HepG2 (cell line): ENCODE results near the gene ELP5. TPM values are rescaled to one million over a fixed set of nuclear protein-coding genes. Genes with fewer than 3 reads are reported as not detected.

Source experiments
- BRCA1 ChIP-seq: sonication (generic); formaldehyde crosslinking; IDR thresholded peaks from 2 replicates; pipeline ENCODE4 v1.4.0; 2020; ENCODE audit warnings: missing genetic modification reagents
- HMG20A ChIP-seq: IDR thresholded peaks from 2 replicates; pipeline ENCODE4 v1.6.1; 2016; ENCODE audit warnings: borderline replicate concordance
- MEIS2 ChIP-seq: sonication (generic); formaldehyde crosslinking; IDR thresholded peaks from 2 replicates; pipeline ENCODE4 v1.9.0; 2021; ENCODE audit warnings: mild to moderate bottlenecking, missing genetic modification reagents
- NR0B2 ChIP-seq: sonication (generic); formaldehyde crosslinking; IDR thresholded peaks from 2 replicates; pipeline ENCODE4 v1.4.0; 2020; ENCODE audit warnings: mild to moderate bottlenecking, missing genetic modification reagents
- SP4 ChIP-seq: sonication (generic); formaldehyde crosslinking; IDR thresholded peaks from 2 replicates; pipeline ENCODE4 v1.8.1; 2023; ENCODE audit warnings: mild to moderate bottlenecking, missing genetic modification reagents
- TAF1 ChIP-seq: sonication (generic); formaldehyde crosslinking; IDR thresholded peaks from 2 replicates; pipeline ENCODE4 v1.4.0; 2020; ENCODE audit warnings: missing genetic modification reagents
- ZNF510 ChIP-seq: sonication (generic); formaldehyde crosslinking; IDR thresholded peaks from 2 replicates; pipeline ENCODE4 v1.4.0; 2020; ENCODE audit warnings: low read depth, mild to moderate bottlenecking, missing genetic modification reagents
- ZNF616 ChIP-seq: sonication (generic); formaldehyde crosslinking; IDR thresholded peaks from 2 replicates; pipeline ENCODE4 v1.5.0; 2020; ENCODE audit warnings: low read depth, mild to moderate bottlenecking, missing genetic modification reagents
- ZNF644 ChIP-seq: IDR thresholded peaks from 2 replicates; pipeline ENCODE4 v1.6.1; 2016; ENCODE audit warnings: low read depth
- ZSCAN29 ChIP-seq: sonication (generic); formaldehyde crosslinking; conservative IDR thresholded peaks from 2 replicates; pipeline ENCODE4 v1.4.0; 2020; ENCODE audit warnings: mild to moderate bottlenecking, missing genetic modification reagents
- polyA plus RNA-seq, 8 experiments: library from polyadenylated mRNA; depleted of rRNA in 3 of 8; stranded (reverse) in 7 of 8; unstranded in 1 of 8; fragments of >200 nt; fragmentation: Illumina TruSeq in 4 of 8; extraction: Trizol in 4 of 8; gene quantifications; 2 replicates each; pipeline versions ENCODE4 v1.2.1 to v1.2.3, GENCODE V29; 2011 to 2016; ENCODE audit warnings: low read depth in 4 of 8, missing spikeins in 1 of 8, mixed read lengths in 1 of 8; ENCODE audit not compliant: insufficient read depth in 1 of 8
- total RNA-seq, 5 experiments: library from RNA; depleted of rRNA; stranded (reverse); fragments of >200 nt; fragmentation: Illumina TruSeq; extraction: Trizol; gene quantifications; 2 replicates each; pipeline ENCODE4 v1.2.3, GENCODE V29; 2016; ENCODE audit warnings: low read depth in 1 of 5
- TF ChIP-seq, protein P1 (sequence below): sonication (generic); formaldehyde crosslinking; IDR thresholded peaks from 2 replicates; pipeline ENCODE4 v1.5.0; 2020; ENCODE audit warnings: mild to moderate bottlenecking, missing genetic modification reagents, borderline replicate concordance
- TF ChIP-seq, protein P2 (sequence below): sonication (generic); formaldehyde crosslinking; IDR thresholded peaks from 2 replicates; pipeline ENCODE4 v1.4.0; 2020; ENCODE audit warnings: mild to moderate bottlenecking, missing genetic modification reagents

Gene ELP5
- total and polyA plus RNA-seq, 2 of the 13 experiments (the other 11 are each of a cell fraction or from before 2014, with no cell fraction given): 67.6 to 69.8 TPM

GRCh38 chr17:7250695-7251627, 1.1 kb upstream of the ELP5 start (continued):
- TF ChIP-seq NR0B2 (CRISPR knock-in tag): no peak
- TF ChIP-seq SP4 (CRISPR knock-in tag): 0 out of 2 replicates have a peak, but pooled peaks have one; percentile 52
- TF ChIP-seq, protein P1, sequence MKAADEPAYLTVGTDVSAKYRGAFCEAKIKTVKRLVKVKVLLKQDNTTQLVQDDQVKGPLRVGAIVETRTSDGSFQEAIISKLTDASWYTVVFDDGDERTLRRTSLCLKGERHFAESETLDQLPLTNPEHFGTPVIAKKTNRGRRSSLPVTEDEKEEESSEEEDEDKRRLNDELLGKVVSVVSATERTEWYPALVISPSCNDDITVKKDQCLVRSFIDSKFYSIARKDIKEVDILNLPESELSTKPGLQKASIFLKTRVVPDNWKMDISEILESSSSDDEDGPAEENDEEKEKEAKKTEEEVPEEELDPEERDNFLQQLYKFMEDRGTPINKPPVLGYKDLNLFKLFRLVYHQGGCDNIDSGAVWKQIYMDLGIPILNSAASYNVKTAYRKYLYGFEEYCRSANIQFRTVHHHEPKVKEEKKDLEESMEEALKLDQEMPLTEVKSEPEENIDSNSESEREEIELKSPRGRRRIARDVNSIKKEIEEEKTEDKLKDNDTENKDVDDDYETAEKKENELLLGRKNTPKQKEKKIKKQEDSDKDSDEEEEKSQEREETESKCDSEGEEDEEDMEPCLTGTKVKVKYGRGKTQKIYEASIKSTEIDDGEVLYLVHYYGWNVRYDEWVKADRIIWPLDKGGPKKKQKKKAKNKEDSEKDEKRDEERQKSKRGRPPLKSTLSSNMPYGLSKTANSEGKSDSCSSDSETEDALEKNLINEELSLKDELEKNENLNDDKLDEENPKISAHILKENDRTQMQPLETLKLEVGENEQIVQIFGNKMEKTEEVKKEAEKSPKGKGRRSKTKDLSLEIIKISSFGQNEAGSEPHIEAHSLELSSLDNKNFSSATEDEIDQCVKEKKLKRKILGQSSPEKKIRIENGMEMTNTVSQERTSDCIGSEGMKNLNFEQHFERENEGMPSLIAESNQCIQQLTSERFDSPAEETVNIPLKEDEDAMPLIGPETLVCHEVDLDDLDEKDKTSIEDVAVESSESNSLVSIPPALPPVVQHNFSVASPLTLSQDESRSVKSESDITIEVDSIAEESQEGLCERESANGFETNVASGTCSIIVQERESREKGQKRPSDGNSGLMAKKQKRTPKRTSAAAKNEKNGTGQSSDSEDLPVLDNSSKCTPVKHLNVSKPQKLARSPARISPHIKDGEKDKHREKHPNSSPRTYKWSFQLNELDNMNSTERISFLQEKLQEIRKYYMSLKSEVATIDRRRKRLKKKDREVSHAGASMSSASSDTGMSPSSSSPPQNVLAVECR: 0 out of 2 replicates have a peak, but pooled peaks have one; percentile 13
- no peak for TF ChIP-seq ZNF644 (CRISPR knock-in tag)
- no peak for TF ChIP-seq HMG20A
- no peak for TF ChIP-seq TAF1 (CRISPR knock-in tag)
- no peak for TF ChIP-seq BRCA1
- TF ChIP-seq ZSCAN29: no peak
- TF ChIP-seq, protein P2, sequence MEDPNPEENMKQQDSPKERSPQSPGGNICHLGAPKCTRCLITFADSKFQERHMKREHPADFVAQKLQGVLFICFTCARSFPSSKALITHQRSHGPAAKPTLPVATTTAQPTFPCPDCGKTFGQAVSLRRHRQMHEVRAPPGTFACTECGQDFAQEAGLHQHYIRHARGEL: no peak
- TF ChIP-seq MEIS2: peak; percentile 33; the same call in 1 of the 2 replicates
- TF ChIP-seq ZNF616 (CRISPR knock-in tag): no peak
- TF ChIP-seq ZNF510 (CRISPR knock-in tag): 0 out of 2 replicates have a peak, but pooled peaks have one; percentile 3
